C4-2B (cell line): ENCODE measurements around the gene FRMD4A.

Experiments used
- H3K27ac ChIP-seq: fragments of 450-650 bp; 2 replicates; pipeline ENCODE4 v1.5.1; 2017
- CTCF ChIP-seq: fragments of 450-650 bp; conservative IDR thresholded peaks from 2 replicates; pipeline ENCODE4 v1.5.1; 2017; ENCODE audit warnings: mild to moderate bottlenecking
- ZFX ChIP-seq: fragments of 450-650 bp; IDR thresholded peaks from 2 replicates; pipeline ENCODE4 v1.6.1; 2017

Gene FRMD4A

GRCh38 chr10:13983035-13983434 lies 347.7 kb downstream of the FRMD4A start:
- H3K27ac ChIP-seq = peak overlapping the region; percentile 59
- TF ChIP-seq CTCF (no peak), ZFX (no peak)

- no peak overlapping the region for H3K27ac ChIP-seq
These were observed 352.1 kb downstream of the FRMD4A start for GRCh38 chr10:13978533-13979115.

GRCh38 chr10:13977861-13978532 lies 352.7 kb downstream of the FRMD4A start:
- TF ChIP-seq ZFX = no peak
- TF ChIP-seq CTCF = no peak
- H3K27ac ChIP-seq = no peak overlapping the region

More at GRCh38 chr10:13978533-13979115, 352.1 kb downstream of the FRMD4A start:
- TF ChIP-seq ZFX = no peak
- TF ChIP-seq CTCF = no peak

- no peak overlapping the region for H3K27ac ChIP-seq
- TF ChIP-seq ZFX (no peak), CTCF (no peak)
These were observed 357.0 kb downstream of the FRMD4A start for GRCh38 chr10:13973742-13974141.

- TF ChIP-seq ZFX (no peak), CTCF (no peak)
- H3K27ac ChIP-seq = no peak overlapping the region
These were observed 358.1 kb downstream of the FRMD4A start for GRCh38 chr10:13972609-13973008.

- H3K27ac ChIP-seq = no peak overlapping the region
- TF ChIP-seq ZFX = no peak
- no peak for TF ChIP-seq CTCF
These were observed 358.9 kb downstream of the FRMD4A start for GRCh38 chr10:13971601-13972475.

- no peak overlapping the region for H3K27ac ChIP-seq
- TF ChIP-seq CTCF (no peak), ZFX (no peak)
These were observed 359.8 kb downstream of the FRMD4A start for GRCh38 chr10:13970957-13971353.
